ENCODE results near the gene PLK3.
"Not testable (repeated sequence)": the region's sequence is repeated elsewhere in the genome, so short reads cannot be mapped to it uniquely, and the experiment has no call there.

The PLK3 gene

DNA sequence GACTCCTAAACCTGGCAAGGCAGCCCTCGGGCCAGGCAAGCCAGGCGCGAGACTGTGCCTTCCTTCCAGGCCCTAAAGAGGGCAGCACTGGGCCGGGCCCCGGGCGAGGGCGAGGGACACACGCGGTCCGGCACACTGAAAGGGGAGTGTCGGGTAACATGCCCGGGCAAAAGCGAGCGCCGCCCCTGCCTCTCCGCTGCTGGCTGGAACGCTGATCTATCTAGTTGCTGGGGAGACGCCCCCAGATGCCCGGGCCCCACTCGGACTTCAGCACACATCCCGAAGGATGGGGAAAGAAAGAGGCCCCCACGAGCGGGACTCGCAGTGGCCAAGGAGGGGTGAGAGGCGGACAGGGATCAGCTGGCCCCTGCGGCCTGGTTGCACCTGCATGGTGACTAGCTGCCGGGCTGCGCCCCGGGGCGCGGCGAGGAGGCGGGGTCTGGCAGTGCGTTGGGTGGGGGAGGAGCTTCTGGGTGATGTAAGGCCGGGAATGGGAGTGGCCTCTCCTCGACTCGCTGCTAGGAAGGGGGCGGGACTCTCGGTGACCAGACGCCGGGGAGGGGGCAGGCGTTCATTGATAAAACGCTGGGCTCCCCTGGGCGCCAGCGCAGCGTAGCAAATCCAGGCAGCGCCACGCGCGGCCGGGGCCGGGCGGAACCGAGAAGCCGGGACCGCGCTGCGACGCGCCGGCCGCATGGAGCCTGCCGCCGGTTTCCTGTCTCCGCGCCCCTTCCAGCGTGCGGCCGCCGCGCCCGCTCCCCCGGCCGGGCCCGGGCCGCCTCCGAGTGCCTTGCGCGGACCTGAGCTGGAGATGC, at the start of gene PLK3:
TSS of gene PLK3 (plus strand) at position 608 of the 815 bp plus-strand sequence. CDS start at position 695, 87 bp downstream.
- peak within 1 kb of the TSS; percentile 90 to 97 for H3K27ac ChIP-seq
- DNase-seq (ENCODE audit: low spot score): peak; percentile 99
- peak; percentile 87 for TF ChIP-seq CTCF (IDR thresholded peaks at IDR 0.05)
- H3K4me3 ChIP-seq: peak within 1 kb of the TSS; percentile 93

GRCh38 chr1:44757420-44757819, 42.8 kb upstream of the PLK3 start:
- no peak for TF ChIP-seq CTCF (IDR thresholded peaks at IDR 0.05)
- Histone ChIP-seq H3K27ac (no peak overlapping the region), H3K4me3 (no peak overlapping the region)
- DNase-seq (ENCODE audit: low spot score): no peak

DNA sequence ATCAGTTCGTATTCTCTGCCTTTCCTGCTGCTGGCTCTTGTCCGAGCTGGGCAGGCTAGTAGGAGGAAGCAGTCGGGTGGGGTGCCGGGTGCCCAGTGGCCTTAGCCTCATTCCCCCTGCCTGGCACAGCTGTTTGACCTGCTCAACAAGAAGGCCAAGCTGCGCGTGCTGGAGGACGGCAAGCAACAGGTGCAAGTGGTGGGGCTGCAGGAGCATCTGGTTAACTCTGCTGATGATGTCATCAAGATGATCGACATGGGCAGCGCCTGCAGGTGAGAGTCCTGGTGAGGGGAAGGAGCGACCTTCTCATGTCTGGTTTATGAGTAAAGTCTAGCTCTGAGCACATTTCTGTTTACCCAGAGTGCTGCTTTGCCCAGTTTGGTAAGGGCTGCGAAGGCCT, 41.1 kb upstream of the PLK3 start:
- no peak for DNase-seq (ENCODE audit: low spot score)
- TF ChIP-seq CTCF (IDR thresholded peaks at IDR 0.05): no peak
- Histone ChIP-seq H3K27ac (no peak overlapping the region), H3K4me3 (no peak overlapping the region)

DNA sequence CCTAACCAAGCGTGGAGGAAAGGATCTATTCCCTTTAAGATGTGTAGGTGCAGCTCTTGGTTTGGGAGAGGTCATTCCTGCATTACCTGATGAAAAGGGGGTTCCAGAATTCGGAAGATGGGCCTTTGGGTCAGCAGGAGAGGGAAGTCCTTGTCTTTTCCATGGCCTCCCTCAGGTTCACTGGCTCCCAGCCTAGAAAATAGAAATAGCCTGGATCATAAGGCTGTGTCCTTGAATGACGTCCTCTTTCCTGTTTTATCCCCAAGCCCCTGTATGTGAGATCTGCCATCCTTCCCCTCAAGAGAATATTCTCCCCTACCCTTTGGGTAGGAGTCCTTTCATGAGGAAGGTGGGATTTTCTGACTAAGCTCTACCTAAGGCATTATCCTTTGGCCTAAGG, 39.3 kb upstream of the PLK3 start:
- no peak for TF ChIP-seq CTCF (IDR thresholded peaks at IDR 0.05)
- no peak for DNase-seq (ENCODE audit: low spot score)
- Histone ChIP-seq H3K27ac (no peak overlapping the region), H3K4me3 (no peak overlapping the region)

DNA sequence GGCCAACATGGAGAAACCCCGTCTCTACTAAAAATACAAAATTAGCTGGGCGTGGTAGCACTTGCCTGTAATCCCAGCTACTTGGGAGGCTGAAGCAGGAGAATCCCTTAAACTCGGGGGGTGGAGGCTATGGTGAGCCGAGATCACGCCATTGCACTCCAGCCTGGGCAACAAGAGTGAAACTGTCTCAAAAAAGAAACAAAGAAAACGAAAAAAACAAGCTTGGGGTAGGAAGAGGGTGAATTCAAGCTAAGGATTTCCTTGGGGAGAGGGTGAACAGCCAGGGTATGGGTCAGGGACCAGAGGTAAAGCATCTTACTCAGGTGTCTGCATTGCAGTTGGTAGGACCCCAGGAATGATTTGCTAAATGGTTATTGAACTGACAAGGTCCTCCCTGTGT, 33.8 kb upstream of the PLK3 start:
- H3K4me3 ChIP-seq; DNase-seq (ENCODE audit: low spot score): not testable (repeated sequence)

DNA sequence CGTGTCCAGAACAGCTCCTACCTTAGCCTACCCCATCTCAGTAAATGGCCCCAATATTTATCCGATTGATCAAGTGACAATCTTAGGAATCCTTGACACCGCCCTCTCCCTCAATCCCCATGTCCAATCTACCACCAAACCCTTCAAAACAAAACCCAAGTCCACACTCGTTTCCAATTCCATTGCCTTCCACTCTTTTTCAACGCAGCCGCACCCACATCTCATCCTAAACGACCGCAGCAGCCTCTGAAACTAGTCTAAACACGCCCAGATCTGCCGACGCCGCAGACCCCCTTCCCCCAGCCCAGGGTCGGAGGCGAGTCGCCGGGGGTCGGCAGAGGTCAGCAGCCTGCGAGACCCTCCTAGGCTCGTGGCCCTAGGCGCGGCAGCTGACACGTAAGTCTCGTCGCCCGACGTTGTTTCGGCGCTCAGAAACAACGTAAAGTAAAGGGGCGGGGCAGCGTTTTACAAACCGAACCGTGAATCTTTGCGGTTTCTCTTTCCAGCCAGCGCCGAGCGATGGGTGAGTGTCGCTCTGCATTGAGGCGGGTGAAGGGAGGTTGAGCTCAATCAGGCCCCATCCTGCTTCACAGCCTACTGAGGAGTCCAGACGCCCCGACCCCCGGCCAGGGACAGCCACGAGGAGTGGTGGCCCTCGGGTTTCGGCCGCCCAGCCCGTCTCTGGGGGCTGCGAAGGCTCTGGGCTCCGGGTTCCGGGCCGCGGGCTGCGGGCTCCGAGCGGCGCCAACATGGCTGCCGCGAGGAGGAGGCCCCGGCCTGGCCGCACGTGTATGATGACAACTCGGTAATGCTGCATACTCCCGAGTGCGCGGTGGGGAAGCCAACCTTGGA, 24.9 kb upstream of the PLK3 start, which contains the start of gene RPS8:
TSS of gene RPS8 (plus strand) at position 463 of the 852 bp plus-strand sequence. CDS start at position 520, 57 bp downstream.
- no peak for TF ChIP-seq CTCF (IDR thresholded peaks at IDR 0.05)
- DNase-seq (ENCODE audit: low spot score): peak; percentile 95
- Histone ChIP-seq H3K4me3 (peak within 1 kb of the TSS; percentile 93), H3K27ac (peak within 1 kb of the TSS; percentile 95 to 99)

More for the DNA sequence above, 33.8 kb upstream of the PLK3 start:
- not testable (repeated sequence) for H3K27ac ChIP-seq

DNA sequence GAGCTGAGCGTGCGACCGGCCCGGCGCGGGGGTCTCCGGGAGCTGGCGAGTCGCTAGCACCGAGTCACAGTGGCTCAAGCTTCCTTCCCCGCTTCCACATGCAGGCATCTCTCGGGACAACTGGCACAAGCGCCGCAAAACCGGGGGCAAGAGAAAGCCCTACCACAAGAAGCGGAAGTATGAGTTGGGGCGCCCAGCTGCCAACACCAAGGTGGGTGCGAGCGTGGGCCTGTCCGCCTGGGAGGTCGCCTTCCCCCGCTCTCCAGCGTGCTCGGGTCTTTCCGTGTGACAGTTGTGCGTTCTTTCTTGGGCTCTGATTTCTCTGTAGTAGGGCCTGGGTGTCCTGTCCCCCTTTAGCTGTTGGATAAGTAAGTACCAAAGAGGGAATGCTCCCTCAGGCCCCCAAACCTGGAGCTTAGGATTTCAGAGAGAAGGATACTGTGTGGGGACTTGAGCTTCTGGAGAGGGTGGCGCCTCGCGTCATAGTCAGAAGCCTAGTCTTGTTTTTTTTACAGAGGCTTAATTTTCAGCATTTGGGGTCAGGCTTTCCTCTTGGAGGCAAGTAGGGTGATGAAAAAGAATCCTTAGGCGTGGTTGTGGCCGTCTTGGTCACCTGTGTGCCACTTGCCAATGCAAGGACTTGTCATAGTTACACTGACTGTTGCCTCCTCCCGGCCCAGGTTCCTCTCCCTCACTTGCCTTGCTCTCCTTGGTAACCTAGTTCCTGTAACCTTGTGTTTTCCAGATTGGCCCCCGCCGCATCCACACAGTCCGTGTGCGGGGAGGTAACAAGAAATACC, 24.0 kb upstream of the PLK3 start:
- peak overlapping the region; percentile 93 for H3K4me3 ChIP-seq
- no peak for TF ChIP-seq CTCF (IDR thresholded peaks at IDR 0.05)
- no peak for DNase-seq (ENCODE audit: low spot score)
- peak overlapping the region; percentile 95 to 99 for H3K27ac ChIP-seq
